Prostate gland (tissue), 2 donors: ENCODE results near the gene MTARC2.

Experiments used
- CTCF ChIP-seq, 4 experiments: fragments of 200-600 bp in 2 of 4; fragments of 450-650 bp in 2 of 4; sonication (generic) in 2 of 4; IDR thresholded peaks; 1 replicate in 3 of 4; 2 replicates in 1 of 4; pipeline ENCODE4 v1.5.1; 2016 to 2019; ENCODE audit warnings: antibody characterized with exemption in 4 of 4, mild to moderate bottlenecking in 2 of 4, moderate library complexity in 2 of 4
- POLR2AphosphoS5 ChIP-seq: sonication (generic); formaldehyde crosslinking; IDR thresholded peaks from one replicate; pipeline ENCODE4 v1.6.1; 2017; ENCODE audit warnings: antibody characterized with exemption

- TF ChIP-seq POLR2AphosphoS5: no peak
- no peak for TF ChIP-seq CTCF (IDR thresholded peaks at IDR 0.05)
These were observed 11.0 kb downstream of the MTARC2 start for GRCh38 chr1:220759147-220759546.
